RWPE1 (cell line): ENCODE measurements around the gene TTC31.
A peak's percentile ranks its signal among the peaks of the same experiment; 100 is the strongest.

Source experiments
- CTCF ChIA-PET: fragments of 350-600 bp; sonication (Branson Sonifier 250); formaldehyde crosslinking; extraction: SDS; loops from one replicate; lab custom pipeline; 2021; lab: Yijun Ruan, JAX
- POLR2A ChIA-PET: fragments of 400-600 bp; formaldehyde crosslinking; extraction: SDS; loops from one replicate; lab custom pipeline; 2020; ENCODE audit warnings: antibody characterized with exemption; ENCODE audit not compliant: low non-redundant PET; lab: Yijun Ruan, JAX
- DNase-seq: peaks from one replicate; pipeline ENCODE4 v3.0.0; 2012; ENCODE audit warnings: low spot score
- H3K27ac ChIP-seq: fragments of 450-650 bp; 2 replicates; pipeline ENCODE4 v1.5.1; 2017
- CTCF ChIP-seq: fragments of 450-650 bp; conservative IDR thresholded peaks from 2 replicates; pipeline ENCODE4 v1.5.1; 2017; ENCODE audit warnings: low read depth, mild to moderate bottlenecking

Gene TTC31

GRCh38 chr2:74444498-74445318 is 38.2 kb upstream of the TTC31 start:
- CTCF ChIA-PET = no interaction called here
- POLR2A ChIA-PET = no interaction called here
- no peak for TF ChIP-seq CTCF

DNA sequence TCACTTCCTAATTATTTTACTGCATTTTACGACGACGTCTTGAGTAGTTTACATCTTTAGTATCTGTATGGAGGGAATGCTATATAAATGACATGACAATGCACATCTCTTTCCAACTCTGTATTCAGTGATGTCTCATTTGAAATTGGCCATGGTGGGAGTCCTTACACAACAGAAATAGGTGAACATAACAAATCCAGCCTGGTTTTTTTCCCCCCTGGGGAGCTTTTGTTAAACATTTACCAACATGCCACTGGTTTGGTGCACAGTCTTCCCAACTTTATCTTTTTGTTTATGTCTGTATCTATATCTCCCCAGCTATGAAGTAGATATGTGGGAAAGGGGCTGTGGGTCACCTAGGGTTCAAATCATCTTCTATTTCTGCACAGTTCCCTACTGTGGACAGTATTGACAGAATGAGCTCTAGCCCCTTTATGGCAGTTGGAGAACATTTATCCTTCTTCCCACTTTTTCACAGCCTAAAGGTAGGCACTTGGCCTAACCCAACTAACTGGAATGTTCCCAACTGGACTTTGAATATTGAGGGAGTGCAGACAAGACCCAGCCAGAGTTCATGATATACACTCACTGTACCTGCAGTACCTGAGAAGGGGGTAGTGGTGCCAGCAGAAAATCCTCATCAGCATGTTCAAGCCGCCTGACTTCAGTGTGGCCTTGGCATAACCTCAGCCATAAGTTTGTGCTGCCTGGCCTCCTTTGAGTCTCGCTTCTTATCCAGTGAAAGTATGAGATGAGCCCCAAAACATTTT is 35.5 kb upstream of the TTC31 start:
- TF ChIP-seq CTCF = no peak
- ChIA-PET POLR2A (no interaction called here), CTCF (no interaction called here)
- DNase-seq = no peak
- no peak overlapping the region for H3K27ac ChIP-seq

More at GRCh38 chr2:74444498-74445318, 38.2 kb upstream of the TTC31 start:
- no peak for DNase-seq
- no peak overlapping the region for H3K27ac ChIP-seq

DNA sequence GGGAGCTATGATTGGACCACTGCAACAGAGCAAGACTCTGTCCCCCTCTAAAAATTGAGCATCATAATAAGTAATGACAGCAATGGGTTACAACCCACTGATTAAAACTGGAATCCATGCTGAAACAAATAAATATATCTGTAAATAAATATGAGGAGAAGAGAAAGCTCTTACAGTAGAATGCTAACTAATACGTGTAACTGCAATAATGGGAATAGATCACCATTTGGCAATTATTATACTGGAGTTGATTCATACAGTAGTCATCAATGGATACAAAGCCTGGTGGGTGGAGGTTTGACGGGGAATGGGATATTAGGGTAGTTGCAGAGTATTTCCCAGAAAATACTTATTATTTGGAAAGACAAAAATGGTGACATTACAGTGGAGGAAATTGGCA is 34.1 kb upstream of the TTC31 start:
- no peak for TF ChIP-seq CTCF
- CTCF ChIA-PET = no interaction called here

GRCh38 chr2:74450570-74451190 is 32.2 kb upstream of the TTC31 start:
- POLR2A ChIA-PET = no interaction called here
- DNase-seq = no peak
- no peak overlapping the region for H3K27ac ChIP-seq
- CTCF ChIA-PET = interaction anchor here (0.7 kb wide), 1 partner anchor 97 kb away, joined by 3 read pairs; no protein-coding TSS in a partner anchor
- no peak for TF ChIP-seq CTCF

More for the DNA sequence above, 34.1 kb upstream of the TTC31 start:
- H3K27ac ChIP-seq = no peak overlapping the region
- DNase-seq = no peak
- POLR2A ChIA-PET = no interaction called here

- DNase-seq = peak; percentile 88
- peak within 1 kb of the TSS; percentile 62 for H3K27ac ChIP-seq
- TF ChIP-seq CTCF = no peak
- POLR2A ChIA-PET = interaction anchor here (0.5 to 1.0 kb wide), 2 partner anchors 12 kb away, joined by 4 to 8 read pairs; no protein-coding TSS in a partner anchor
- CTCF ChIA-PET = interaction anchor here (0.6 to 1.2 kb wide), 5 partner anchors 12 to 77 kb away, joined by 3 to 5 read pairs (median 3); no protein-coding TSS in a partner anchor
These were observed 28.0 kb upstream of the TTC31 start, which contains the start of gene INO80B for GRCh38 chr2:74454654-74455511. TSS of gene INO80B (plus strand) at chr2:74455087. CDS start at chr2:74455117, 30 bp downstream.
